Psoas muscle (tissue), 8 donors: ENCODE results near the gene CXorf58. TPM values are rescaled to one million over a fixed set of nuclear protein-coding genes. Genes with fewer than 3 reads are reported as not detected.

Source experiments
- ATAC-seq, 4 donors: fragments of 200-7000 bp; cut with Tn5 transposase; one replicate each; pipeline ENCODE4 v1.9.1; 2020; ENCODE audit warnings: moderate library complexity in 3 of 4, mild to moderate bottlenecking in 2 of 4
- DNase-seq, 2 donors: peaks; one replicate each; pipeline ENCODE4 v3.0.0-alpha.2; 2020
- H3K27ac ChIP-seq: fragments of 200-600 bp; one replicate; pipeline ENCODE4 v1.8.0; 2022
- H3K27me3 ChIP-seq, 3 donors: fragments of 200-600 bp in 1 of 3; one replicate each; pipeline versions ENCODE4 v1.6.1 to v1.8.0; 2013 to 2022; ENCODE audit warnings: low read length in 2 of 3, mild to moderate bottlenecking in 2 of 3, moderate library complexity in 1 of 3; ENCODE audit not compliant: insufficient read depth in 3 of 3
- H3K36me3 ChIP-seq, 2 donors: fragments of 200-600 bp in 1 of 2; one replicate each; pipeline versions ENCODE4 v1.6.1 to v1.8.0; 2013 to 2022; ENCODE audit warnings: low read depth in 1 of 2, mild to moderate bottlenecking in 1 of 2, moderate library complexity in 1 of 2; ENCODE audit not compliant: insufficient read depth in 1 of 2
- H3K4me1 ChIP-seq: fragments of 200-600 bp; one replicate; pipeline ENCODE4 v1.8.0; 2022
- H3K4me3 ChIP-seq: fragments of 200-600 bp; one replicate; pipeline ENCODE4 v1.8.0; 2022; ENCODE audit warnings: mild to moderate bottlenecking
- H3K9me3 ChIP-seq: fragments of 200-600 bp; one replicate; pipeline ENCODE4 v1.8.0; 2022
- CTCF ChIP-seq: fragments of 200-600 bp; IDR thresholded peaks from one replicate; pipeline ENCODE4 v1.8.0; 2022; ENCODE audit warnings: antibody characterized with exemption
- WGBS, 3 donors: extraction: QIAGEN DNeasy Blood & Tissue Kit; methylation state at CpG; one replicate each; pipeline versions ENCODE4 v1.1.6 to v1.1.7; 2013; 5-methylcytosine and 5-hydroxymethylcytosine counted together
- intact Hi-C, 2 donors: fragments of 100-400 bp; cut with DNase I; formaldehyde crosslinking; loops; one replicate each; pipeline versions ENCODE4 v1.11.0 to v1.14.2; 2022
- polyA plus RNA-seq, 3 donors: library from polyadenylated mRNA; stranded (reverse); fragments of 200-250 nt; gene quantifications; one replicate each; pipeline ENCODE4 v1.2.3, GENCODE V29; 2013
- total RNA-seq, 4 donors: library from RNA; stranded (reverse); fragmentation: NEBNext Ultra II Directional in 2 of 4; extraction: Animal tissue kit (Norgen Biotek cat#: 25700) in 2 of 4; gene quantifications; one replicate each; pipeline versions ENCODE4 v1.2.1 to v1.2.4, GENCODE V29; 2021 to 2023
- donor health status: healthy with polysubstance abuse.
- donor health status: DM: no; HTN: no; CAD: no; lungs with moderate emphysema.
- donor health status: Bipolar disorder and iron deficiency.
- donor health status: healthy.
- donor health status: DM: yes; HTN: yes; CAD: no.
- donor health status: DM: no; HTN: no; CAD: no.
- donor health status: DM: no; HTN: no; CAD: no.
- donor health status: DM: yes; HTN: yes; CAD: no.

Gene CXorf58
- total and polyA plus RNA-seq, 7 donors = 0.08 to 0.50 (median 0.17) TPM; not detected in 2

DNA sequence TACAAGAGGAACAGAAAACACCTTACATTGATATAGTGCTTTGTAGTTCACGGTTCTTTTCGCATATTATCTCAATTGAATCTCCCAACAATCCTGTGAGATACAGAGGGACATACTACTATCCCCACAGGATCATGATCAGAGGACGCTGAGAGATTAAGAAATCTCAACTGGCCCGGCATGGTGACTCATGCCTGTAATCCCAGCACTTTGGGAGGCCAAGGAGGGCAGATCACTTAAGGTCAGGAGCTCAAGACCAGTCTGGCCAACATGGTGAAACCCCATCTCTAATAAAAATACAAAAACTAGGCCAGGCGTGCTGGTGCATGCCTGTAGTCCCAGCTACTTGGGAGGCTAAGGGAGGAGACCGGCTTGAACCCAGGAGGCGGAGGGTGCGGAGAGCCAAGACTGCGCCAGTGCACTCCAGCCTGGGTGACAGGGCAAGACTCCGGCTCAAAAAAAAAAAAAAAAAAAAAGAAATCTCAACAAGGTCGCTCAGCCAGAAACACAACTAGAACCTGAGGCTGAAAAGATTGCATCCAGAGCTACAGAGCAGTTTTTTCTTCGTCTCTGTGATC, 7.5 kb upstream of the CXorf58 start:
- Histone ChIP-seq H3K9me3 (no peaks in the 10 kb centered on the region), H3K27me3 (no peaks in the 10 kb centered on the region), H3K4me1 (peaks cover 19% of the 10 kb centered on the region), H3K4me3 (no peak overlapping the region), H3K27ac (peak overlapping the region; percentile 71), H3K36me3 (no peaks in the 10 kb centered on the region)
- 54 to 68% (median 64%) methylated on average over 11 to 12 of the region's 12 CpGs for WGBS, 3 donors
- intact Hi-C loops = loop anchor here (2.0 to 10.0 kb wide), 4 partner anchors 118 to 254 kb away; partner anchors contain the start of genes ACOT9 (in 1 of the 2) and SAT1 (in 1 of the 2)
- DNase-seq = peak; percentile 28 to 59
- no peak for TF ChIP-seq CTCF
- peak; percentile 72 to 82 (median 81) for ATAC-seq

DNA sequence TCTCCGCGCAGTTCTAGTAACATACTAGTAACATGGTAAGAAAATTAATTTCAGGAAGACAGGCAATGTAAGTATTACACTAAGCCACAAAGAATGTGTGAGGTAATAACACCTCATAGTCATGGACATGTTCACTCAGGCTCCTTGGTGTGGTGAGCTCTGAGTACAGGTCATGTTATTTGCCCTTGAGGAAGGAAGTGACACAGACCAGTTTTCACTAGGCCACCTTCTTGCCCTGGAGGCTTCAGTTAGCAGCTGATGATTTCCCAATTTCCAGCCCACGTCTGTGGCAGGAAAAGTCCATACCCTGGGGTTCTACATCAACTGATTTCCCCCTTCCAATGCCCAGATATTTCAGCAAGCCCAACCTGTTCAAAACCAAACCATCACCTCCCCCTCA, 6.7 kb upstream of the CXorf58 start:
- no peak overlapping the region for H3K4me3 ChIP-seq
- H3K36me3 ChIP-seq = no peaks in the 10 kb centered on the region
- H3K4me1 ChIP-seq = peaks cover 19% of the 10 kb centered on the region
- peak overlapping the region; percentile 71 for H3K27ac ChIP-seq
- DNase-seq (no peak), ATAC-seq (peak; percentile 74 to 84 (median 80))
- no peaks in the 10 kb centered on the region for H3K27me3 ChIP-seq
- H3K9me3 ChIP-seq = no peaks in the 10 kb centered on the region
- WGBS, 3 donors = 71 to 78% (median 71%) methylated on average over 3 of the region's 3 CpGs
- TF ChIP-seq CTCF = no peak
- intact Hi-C loops = loop anchor here (2.0 to 10.0 kb wide), 4 partner anchors 118 to 254 kb away; partner anchors contain the start of genes ACOT9 (in 1 of the 2) and SAT1 (in 1 of the 2)

- Histone ChIP-seq H3K9me3 (no peaks in the 10 kb centered on the region), H3K27me3 (no peaks in the 10 kb centered on the region), H3K36me3 (no peaks in the 10 kb centered on the region), H3K4me1 (peaks cover 19% of the 10 kb centered on the region), H3K4me3 (peak overlapping the region; percentile 15), H3K27ac (peak overlapping the region; percentile 71)
- TF ChIP-seq CTCF = peak; percentile 40
- intact Hi-C loops = loop anchor here (1.0 to 10.0 kb wide), 5 partner anchors 119 to 253 kb away; partner anchors contain the start of genes SAT1 (in 2 of the 2) and ACOT9 (in 1 of the 2)
- DNase-seq (no peak), ATAC-seq (peak; percentile 73 to 86 (median 78))
- WGBS, 3 donors = 6 to 52% (median 24%) methylated on average over 1 of the region's 1 CpG
Observed at GRCh38 chrX:23901805-23902204, 6.0 kb upstream of the CXorf58 start.

- WGBS, 3 donors = 0 to 4% (median 0%) methylated on average over 2 of the region's 2 CpGs
- DNase-seq (no peak), ATAC-seq (peak; percentile 38 to 72 (median 57))
- Histone ChIP-seq H3K4me1 (peaks cover 19% of the 10 kb centered on the region), H3K27ac (peak overlapping the region; percentile 71), H3K36me3 (no peaks in the 10 kb centered on the region), H3K9me3 (no peaks in the 10 kb centered on the region), H3K4me3 (peak overlapping the region; percentile 15), H3K27me3 (no peaks in the 10 kb centered on the region)
- intact Hi-C loops = loop anchor here (1.0 to 10.0 kb wide), 4 partner anchors 120 to 252 kb away; partner anchors contain the start of gene SAT1 (in 1 of the 2)
- TF ChIP-seq CTCF = peak; percentile 56
Observed at GRCh38 chrX:23902419-23902818, 5.4 kb upstream of the CXorf58 start.
